Ishikawa (cell line): ENCODE results near the gene ITPRIPL2.

Experiments used
- CEBPB ChIP-seq: IDR thresholded peaks from 2 replicates; pipeline ENCODE4 v1.6.1; 2012
- CREB1 ChIP-seq: IDR thresholded peaks from 2 replicates; pipeline ENCODE4 v1.6.1; 2012; ENCODE audit warnings: low read depth
- EGR1 ChIP-seq: IDR thresholded peaks from 2 replicates; pipeline ENCODE4 v1.6.1; 2012
- EP300 ChIP-seq: IDR thresholded peaks from 2 replicates; pipeline ENCODE4 v1.6.1; 2012; ENCODE audit warnings: borderline replicate concordance
- FOXM1 ChIP-seq: IDR thresholded peaks from 2 replicates; pipeline ENCODE4 v1.6.1; 2012; ENCODE audit warnings: low read depth, borderline replicate concordance
- NFIC ChIP-seq: IDR thresholded peaks from 2 replicates; pipeline ENCODE4 v1.6.1; 2012
- RAD21 ChIP-seq: IDR thresholded peaks from 2 replicates; pipeline ENCODE4 v1.6.1; 2012; ENCODE audit warnings: low read depth
- REST ChIP-seq: IDR thresholded peaks from 2 replicates; pipeline ENCODE4 v1.6.1; 2012; ENCODE audit warnings: low read depth, mild to moderate bottlenecking
- TAF1 ChIP-seq: IDR thresholded peaks from 2 replicates; pipeline ENCODE4 v1.6.1; 2012; ENCODE audit warnings: low read depth, mild to moderate bottlenecking
- TCF12 ChIP-seq: IDR thresholded peaks from 2 replicates; pipeline ENCODE4 v1.6.1; 2012; ENCODE audit warnings: low read depth
- TEAD4 ChIP-seq: IDR thresholded peaks from 2 replicates; pipeline ENCODE4 v1.6.1; 2012
- YY1 ChIP-seq: IDR thresholded peaks from 2 replicates; pipeline ENCODE4 v1.6.1; 2012; ENCODE audit warnings: low read depth
- ZBTB7A ChIP-seq: IDR thresholded peaks from 2 replicates; pipeline ENCODE4 v1.6.1; 2012; ENCODE audit warnings: low read depth
- TF ChIP-seq, protein P1 (sequence below): IDR thresholded peaks from 2 replicates; pipeline ENCODE4 v1.6.1; 2012
- TF ChIP-seq, protein P2 (sequence below): IDR thresholded peaks from 2 replicates; pipeline ENCODE4 v1.6.1; 2012

ITPRIPL2 gene

DNA sequence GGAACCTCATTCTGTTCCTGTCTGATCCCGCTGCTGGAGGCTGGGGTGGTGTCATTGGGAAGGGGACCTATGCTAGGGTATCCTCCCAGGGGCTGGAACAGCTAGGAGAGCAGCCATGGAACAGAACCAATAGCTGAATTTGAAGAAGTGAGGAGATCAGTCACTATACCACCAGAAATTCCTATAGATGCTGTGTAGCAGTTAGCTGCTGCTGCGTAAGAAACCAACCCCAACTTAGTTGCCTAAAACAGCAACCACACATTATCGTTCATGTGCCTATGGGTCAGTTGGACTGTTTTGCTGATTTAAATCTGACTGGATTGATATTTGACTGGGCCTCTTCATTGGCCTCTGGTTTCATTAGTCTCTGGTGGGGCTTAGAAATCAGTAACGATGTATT lies 33.9 kb downstream of the ITPRIPL2 start:
- TF ChIP-seq CREB1 (no peak), EP300 (no peak), CEBPB (no peak), ZBTB7A (no peak), REST (no peak), TEAD4 (no peak), EGR1 (no peak), NFIC (no peak), RAD21 (no peak), FOXM1 (no peak)
- TF ChIP-seq, protein P1, sequence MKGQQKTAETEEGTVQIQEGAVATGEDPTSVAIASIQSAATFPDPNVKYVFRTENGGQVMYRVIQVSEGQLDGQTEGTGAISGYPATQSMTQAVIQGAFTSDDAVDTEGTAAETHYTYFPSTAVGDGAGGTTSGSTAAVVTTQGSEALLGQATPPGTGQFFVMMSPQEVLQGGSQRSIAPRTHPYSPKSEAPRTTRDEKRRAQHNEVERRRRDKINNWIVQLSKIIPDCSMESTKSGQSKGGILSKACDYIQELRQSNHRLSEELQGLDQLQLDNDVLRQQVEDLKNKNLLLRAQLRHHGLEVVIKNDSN: no peak
- TF ChIP-seq, protein P2, sequence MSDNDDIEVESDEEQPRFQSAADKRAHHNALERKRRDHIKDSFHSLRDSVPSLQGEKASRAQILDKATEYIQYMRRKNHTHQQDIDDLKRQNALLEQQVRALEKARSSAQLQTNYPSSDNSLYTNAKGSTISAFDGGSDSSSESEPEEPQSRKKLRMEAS: no peak

DNA sequence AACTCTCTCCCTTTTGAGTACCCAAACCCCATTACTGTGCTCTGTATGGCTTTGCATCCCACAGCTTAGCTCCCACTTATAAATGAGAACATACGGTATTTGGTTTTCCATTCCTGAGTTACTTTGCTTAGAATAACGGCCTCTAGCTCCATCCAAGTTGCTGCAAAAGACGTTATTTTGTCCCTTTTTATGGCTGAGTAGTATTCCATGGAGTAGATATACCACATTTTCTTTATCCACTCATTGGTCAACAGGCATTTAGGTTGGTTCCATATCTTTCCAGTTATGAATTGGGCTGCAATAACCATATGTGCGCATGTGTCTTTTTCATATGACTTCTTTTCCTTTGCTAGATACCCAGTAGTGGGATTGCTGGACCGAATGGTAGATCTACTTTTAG lies 34.4 kb downstream of the ITPRIPL2 start:
- TF ChIP-seq TEAD4: no peak
- no peak for TF ChIP-seq EGR1
- no peak for TF ChIP-seq TAF1
- TF ChIP-seq CEBPB: no peak
- TF ChIP-seq, protein P2: no peak
- TF ChIP-seq ZBTB7A: no peak
- TF ChIP-seq YY1: no peak
- TF ChIP-seq RAD21: no peak
- no peak for TF ChIP-seq TCF12
- TF ChIP-seq EP300: no peak
- no peak for TF ChIP-seq REST

DNA sequence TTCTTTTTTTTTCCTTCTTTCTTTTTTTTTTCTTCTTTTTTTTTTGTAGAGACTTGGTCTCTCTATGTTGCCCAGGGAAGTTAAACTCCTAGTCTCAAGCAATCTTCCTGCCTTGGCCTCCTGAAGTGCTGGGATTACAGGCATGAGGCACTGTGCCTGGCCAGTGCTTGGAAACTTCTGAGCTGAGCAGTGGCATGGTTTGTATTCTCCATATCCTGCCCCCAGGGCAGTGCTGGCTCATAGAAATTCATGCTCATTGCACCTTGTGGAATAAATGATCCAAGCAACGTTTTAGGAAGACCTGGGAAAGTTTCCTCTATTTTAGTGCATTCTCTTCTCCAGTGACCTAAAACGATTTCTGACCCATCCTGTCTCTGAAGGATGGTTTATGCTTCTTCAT lies 37.5 kb downstream of the ITPRIPL2 start:
- TF ChIP-seq EP300: no peak
- TF ChIP-seq, protein P2: no peak

DNA sequence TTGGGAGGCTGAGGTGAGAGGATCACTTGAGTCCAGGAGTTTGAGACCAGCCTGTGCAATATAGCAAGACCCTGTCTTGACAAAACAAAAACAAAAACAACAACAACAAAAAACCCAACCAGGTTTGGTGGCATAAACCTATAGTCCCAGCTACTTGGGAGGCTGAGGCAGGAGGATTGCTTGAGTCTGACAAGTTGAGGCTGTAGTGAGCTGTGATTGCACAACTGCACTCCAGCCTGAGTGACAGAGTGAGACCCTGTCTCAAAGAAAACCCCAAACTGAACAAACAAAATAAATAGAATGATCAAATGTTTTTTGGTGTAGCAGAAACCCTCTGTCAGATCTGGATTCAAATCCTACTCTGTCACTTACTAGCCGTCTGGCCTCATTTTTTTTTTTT lies 38.3 kb downstream of the ITPRIPL2 start:
- TF ChIP-seq CEBPB: 0 out of 2 replicates have a peak, but pooled peaks have one; percentile 19
- no peak for TF ChIP-seq RAD21
- TF ChIP-seq, protein P1: no peak
- TF ChIP-seq TCF12: no peak

DNA sequence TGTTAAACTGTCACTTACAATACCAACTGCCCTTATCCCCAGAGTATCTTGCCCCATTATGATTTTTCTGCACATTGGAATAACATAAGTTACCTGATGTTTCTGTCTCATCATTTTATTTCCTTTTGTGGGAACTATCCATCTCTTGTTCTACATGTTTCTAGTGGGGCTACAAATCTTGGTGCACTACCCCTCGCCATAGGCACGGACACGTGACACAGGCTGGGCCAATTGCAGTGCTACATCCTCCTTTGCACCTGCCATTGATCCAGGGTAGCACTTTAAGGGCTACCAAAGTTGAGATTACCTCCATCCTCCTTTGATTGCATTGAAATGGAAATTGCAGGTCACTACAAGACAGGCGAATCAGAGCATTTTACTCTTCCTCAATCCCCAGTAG lies 40.1 kb downstream of the ITPRIPL2 start:
- TF ChIP-seq NFIC (no peak), CEBPB (no peak), EGR1 (no peak), YY1 (peak; percentile 81)
- TF ChIP-seq, protein P1: peak; percentile 96
- TF ChIP-seq, protein P2: peak; percentile 68

GRCh38 chr16:19162085-19162484 lies 48.3 kb downstream of the ITPRIPL2 start:
- no peak for TF ChIP-seq EGR1
- no peak for TF ChIP-seq EP300

DNA sequence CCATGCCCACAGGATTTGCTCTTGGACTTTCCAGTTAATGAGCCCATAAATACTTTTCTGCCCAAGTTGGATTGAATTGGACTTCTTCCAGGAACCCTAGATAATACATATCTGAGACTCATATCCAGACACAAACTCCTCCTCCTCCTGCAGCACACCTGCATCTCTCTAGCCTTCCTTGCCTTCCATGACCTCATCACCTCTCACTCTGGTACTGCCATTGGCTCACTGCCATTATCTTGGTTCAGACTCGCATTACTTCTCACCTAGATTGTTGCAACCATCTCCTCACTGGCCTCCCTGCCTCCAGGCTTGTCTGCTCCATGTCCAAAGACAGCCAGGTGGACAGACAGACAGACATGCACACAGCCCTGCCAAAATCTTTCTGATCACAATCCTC lies 49.5 kb downstream of the ITPRIPL2 start:
- no peak for TF ChIP-seq TAF1
- TF ChIP-seq, protein P1: no peak
